ENCODE measurements around the gene FZD8. TPM values are rescaled to one million over a fixed set of nuclear protein-coding genes. Genes with fewer than 3 reads are reported as not detected.

The FZD8 gene
- total RNA-seq, 1 experiment from 2014 or later, result 23.4 TPM

GRCh38 chr10:35644050-35644950, 2.2 kb upstream of the FZD8 start:
- DNase-seq (ENCODE audit: low read depth), result no peak
- in situ Hi-C loops (cut with HindIII; ENCODE audit: low pct_unique_long_range_greater_than_20kb, low sequenced_read_pairs), result no loop called here

GRCh38 chr10:35643151-35644049, 1.3 kb upstream of the FZD8 start:
- in situ Hi-C loops (cut with HindIII; ENCODE audit: low pct_unique_long_range_greater_than_20kb, low sequenced_read_pairs), result no loop called here
- peak; percentile 45 for DNase-seq (ENCODE audit: low read depth)

GRCh38 chr10:35642793-35643114, 658 bp upstream of the FZD8 start:
- no peak for DNase-seq (ENCODE audit: low read depth)
- in situ Hi-C loops (cut with HindIII; ENCODE audit: low pct_unique_long_range_greater_than_20kb, low sequenced_read_pairs), result no loop called here

- DNase-seq (ENCODE audit: low read depth), result no peak
- in situ Hi-C loops (cut with HindIII; ENCODE audit: low pct_unique_long_range_greater_than_20kb, low sequenced_read_pairs), result no loop called here
Measured at GRCh38 chr10:35641676-35642034, 441 bp downstream of the FZD8 start.

- DNase-seq (ENCODE audit: low read depth), result peak; percentile 84
- in situ Hi-C loops (cut with HindIII; ENCODE audit: low pct_unique_long_range_greater_than_20kb, low sequenced_read_pairs), result no loop called here
Measured at GRCh38 chr10:35640951-35641675, 983 bp downstream of the FZD8 start.

GRCh38 chr10:35640474-35640873, 1.6 kb downstream of the FZD8 start:
- peak; percentile 80 for DNase-seq (ENCODE audit: low read depth)
- in situ Hi-C loops (cut with HindIII; ENCODE audit: low pct_unique_long_range_greater_than_20kb, low sequenced_read_pairs), result no loop called here

GRCh38 chr10:35639728-35640401, 2.2 kb downstream of the FZD8 start:
- in situ Hi-C loops (cut with HindIII; ENCODE audit: low pct_unique_long_range_greater_than_20kb, low sequenced_read_pairs), result loop anchor here (10.0 kb wide), 1 partner anchor 1135 kb away; no protein-coding TSS in a partner anchor
- peak; percentile 59 for DNase-seq (ENCODE audit: low read depth)

- in situ Hi-C loops (cut with HindIII; ENCODE audit: low pct_unique_long_range_greater_than_20kb, low sequenced_read_pairs), result loop anchor here (10.0 kb wide), 1 partner anchor 1136 kb away; no protein-coding TSS in a partner anchor
- DNase-seq (ENCODE audit: low read depth), result no peak
Measured at GRCh38 chr10:35639021-35639727, 2.9 kb downstream of the FZD8 start.

- in situ Hi-C loops (cut with HindIII; ENCODE audit: low pct_unique_long_range_greater_than_20kb, low sequenced_read_pairs), result loop anchor here (10.0 kb wide), 1 partner anchor 1137 kb away; no protein-coding TSS in a partner anchor
- DNase-seq (ENCODE audit: low read depth), result no peak
Measured at GRCh38 chr10:35638101-35638500, 4.0 kb downstream of the FZD8 start.

- no peak for DNase-seq (ENCODE audit: low read depth)
- in situ Hi-C loops (cut with HindIII; ENCODE audit: low pct_unique_long_range_greater_than_20kb, low sequenced_read_pairs), result loop anchor here (10.0 kb wide), 1 partner anchor 1137 kb away; no protein-coding TSS in a partner anchor
Measured at GRCh38 chr10:35637462-35637861, 4.6 kb downstream of the FZD8 start.

- no peak for DNase-seq (ENCODE audit: low read depth)
- in situ Hi-C loops (cut with HindIII; ENCODE audit: low pct_unique_long_range_greater_than_20kb, low sequenced_read_pairs), result loop anchor here (10.0 kb wide), 1 partner anchor 1138 kb away; no protein-coding TSS in a partner anchor
Measured at GRCh38 chr10:35636956-35637355, 5.1 kb downstream of the FZD8 start.

GRCh38 chr10:35635576-35635975, 6.5 kb downstream of the FZD8 start:
- DNase-seq (ENCODE audit: low read depth), result peak; percentile 66
- in situ Hi-C loops (cut with HindIII; ENCODE audit: low pct_unique_long_range_greater_than_20kb, low sequenced_read_pairs), result loop anchor here (10.0 kb wide), 1 partner anchor 1139 kb away; no protein-coding TSS in a partner anchor

- in situ Hi-C loops (cut with HindIII; ENCODE audit: low pct_unique_long_range_greater_than_20kb, low sequenced_read_pairs), result loop anchor here (10.0 kb wide), 1 partner anchor 1142 kb away; no protein-coding TSS in a partner anchor
- no peak for DNase-seq (ENCODE audit: low read depth)
Measured at GRCh38 chr10:35633006-35633980, 8.8 kb downstream of the FZD8 start.

- no peak for DNase-seq (ENCODE audit: low read depth)
- in situ Hi-C loops (cut with HindIII; ENCODE audit: low pct_unique_long_range_greater_than_20kb, low sequenced_read_pairs), result loop anchor here (10.0 kb wide), 1 partner anchor 1143 kb away; no protein-coding TSS in a partner anchor
Measured at GRCh38 chr10:35632027-35632426, 10.1 kb downstream of the FZD8 start.

- in situ Hi-C loops (cut with HindIII; ENCODE audit: low pct_unique_long_range_greater_than_20kb, low sequenced_read_pairs), result loop anchor here (10.0 kb wide), 1 partner anchor 1143 kb away; no protein-coding TSS in a partner anchor
Measured at GRCh38 chr10:35631404-35631803, 10.7 kb downstream of the FZD8 start.

GRCh38 chr10:35626971-35627507, 15.1 kb downstream of the FZD8 start:
- no peak for DNase-seq (ENCODE audit: low read depth)
- in situ Hi-C loops (cut with HindIII; ENCODE audit: low pct_unique_long_range_greater_than_20kb, low sequenced_read_pairs), result no loop called here

More at GRCh38 chr10:35631404-35631803, 10.7 kb downstream of the FZD8 start:
- no peak for DNase-seq (ENCODE audit: low read depth)

Data from Caki2 (cell line).